MM.1S (cell line): ENCODE results near the gene EP400.

ENCODE experiments used
- EZH2phosphoT487 ChIP-seq: fragments of 300-600 bp; sonication (generic); IDR thresholded peaks from 2 replicates; pipeline ENCODE4 v1.6.1; 2018; ENCODE audit warnings: antibody characterized with exemption, low read length
- TF ChIP-seq, protein P1 (sequence below): fragments of 300-600 bp; sonication (generic); IDR thresholded peaks from 2 replicates; pipeline ENCODE4 v1.5.1; 2016; ENCODE audit warnings: antibody characterized with exemption, low read length, mixed read lengths

GRCh38 chr12:132123970-132124765, 174.4 kb downstream of the EP400 start:
- TF ChIP-seq, protein P1, sequence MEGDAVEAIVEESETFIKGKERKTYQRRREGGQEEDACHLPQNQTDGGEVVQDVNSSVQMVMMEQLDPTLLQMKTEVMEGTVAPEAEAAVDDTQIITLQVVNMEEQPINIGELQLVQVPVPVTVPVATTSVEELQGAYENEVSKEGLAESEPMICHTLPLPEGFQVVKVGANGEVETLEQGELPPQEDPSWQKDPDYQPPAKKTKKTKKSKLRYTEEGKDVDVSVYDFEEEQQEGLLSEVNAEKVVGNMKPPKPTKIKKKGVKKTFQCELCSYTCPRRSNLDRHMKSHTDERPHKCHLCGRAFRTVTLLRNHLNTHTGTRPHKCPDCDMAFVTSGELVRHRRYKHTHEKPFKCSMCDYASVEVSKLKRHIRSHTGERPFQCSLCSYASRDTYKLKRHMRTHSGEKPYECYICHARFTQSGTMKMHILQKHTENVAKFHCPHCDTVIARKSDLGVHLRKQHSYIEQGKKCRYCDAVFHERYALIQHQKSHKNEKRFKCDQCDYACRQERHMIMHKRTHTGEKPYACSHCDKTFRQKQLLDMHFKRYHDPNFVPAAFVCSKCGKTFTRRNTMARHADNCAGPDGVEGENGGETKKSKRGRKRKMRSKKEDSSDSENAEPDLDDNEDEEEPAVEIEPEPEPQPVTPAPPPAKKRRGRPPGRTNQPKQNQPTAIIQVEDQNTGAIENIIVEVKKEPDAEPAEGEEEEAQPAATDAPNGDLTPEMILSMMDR: no peak
- no peak for TF ChIP-seq EZH2phosphoT487
